Uterus (tissue), 4 donors: ENCODE data around the gene MFRP. TPM values are rescaled to one million over a fixed set of nuclear protein-coding genes. Genes with fewer than 3 reads are reported as not detected.

ENCODE experiments used
- DNase-seq, 2 donors: peaks; one replicate each; pipeline ENCODE4 v3.0.0-alpha.2; 2019 to 2020
- H3K27ac ChIP-seq, 2 donors: fragments of 200-600 bp; sonication (generic); 1 replicate in 1 of 2; 2 replicates in 1 of 2; pipeline ENCODE4 v1.5.1; 2016 to 2018
- H3K27me3 ChIP-seq, 2 donors: fragments of 200-600 bp; sonication (generic); one replicate each; pipeline ENCODE4 v1.5.1; 2018 to 2019; ENCODE audit warnings: control low read depth in 1 of 2
- H3K36me3 ChIP-seq, 2 donors: fragments of 200-600 bp; sonication (generic); one replicate each; pipeline ENCODE4 v1.5.1; 2019; ENCODE audit warnings: control low read depth in 1 of 2
- H3K4me1 ChIP-seq, 2 donors: fragments of 200-600 bp; sonication (generic); one replicate each; pipeline ENCODE4 v1.5.1; 2018 to 2019; ENCODE audit warnings: control low read depth in 1 of 2
- H3K4me3 ChIP-seq, 2 donors: fragments of 200-600 bp; sonication (generic); 1 replicate in 1 of 2; 2 replicates in 1 of 2; pipeline ENCODE4 v1.5.1; 2018 to 2019; ENCODE audit warnings: mild to moderate bottlenecking in 1 of 2
- H3K9me3 ChIP-seq, 2 donors: fragments of 200-600 bp; sonication (generic); one replicate each; pipeline ENCODE4 v1.5.1; 2019; ENCODE audit warnings: control low read depth in 1 of 2
- CTCF ChIP-seq, 4 experiments: fragments of 200-600 bp in 2 of 4; fragments of 450-650 bp in 2 of 4; sonication (generic) in 2 of 4; IDR thresholded peaks; one replicate each; pipeline ENCODE4 v1.5.1; 2016 to 2019; ENCODE audit warnings: antibody characterized with exemption in 4 of 4, mild to moderate bottlenecking in 2 of 4, moderate library complexity in 1 of 4
- POLR2A ChIP-seq, 2 donors: fragments of 450-650 bp; IDR thresholded peaks; one replicate each; pipeline ENCODE4 v1.6.1; 2016; ENCODE audit warnings: antibody characterized with exemption in 2 of 2, mild to moderate bottlenecking in 1 of 2, moderate library complexity in 1 of 2
- intact Hi-C: fragments of 100-400 bp; cut with DNase I; formaldehyde crosslinking; loops from one replicate; pipeline ENCODE4 v1.15.1; 2023; ENCODE audit warnings: low total_unique reads
- total RNA-seq, 4 donors: library from RNA; depleted of rRNA in 3 of 4; stranded (reverse); fragments of >200 nt in 3 of 4; gene quantifications; one replicate each; pipeline versions ENCODE4 v1.1.0 to v1.2.4, GENCODE V29; 2014 to 2023
- donor health status: DM: yes; HTN: yes; CAD: no.

The MFRP gene
- total RNA-seq, 4 donors from 2014 or later, result 0.07 to 0.26 TPM; not detected in 2

GRCh38 chr11:119309953-119310681 lies 36.4 kb downstream of the MFRP start:
- DNase-seq, result no peak
- no peaks in the 10 kb centered on the region for H3K36me3 ChIP-seq
- no peaks in the 10 kb centered on the region for H3K9me3 ChIP-seq
- H3K4me3 ChIP-seq, result no peak overlapping the region
- intact Hi-C loops, result no loop called here
- H3K27me3 ChIP-seq, result no peaks in the 10 kb centered on the region
- no peaks in the 10 kb centered on the region for H3K4me1 ChIP-seq
- H3K27ac ChIP-seq, result peak overlapping the region; percentile 2 to 82
- TF ChIP-seq POLR2A (IDR thresholded peaks at IDR 0.05) (no peak), CTCF (IDR thresholded peaks at IDR 0.05) (no peak)

GRCh38 chr11:119309411-119309810 lies 37.1 kb downstream of the MFRP start:
- no peak for TF ChIP-seq POLR2A (IDR thresholded peaks at IDR 0.05)
- no peak for TF ChIP-seq CTCF (IDR thresholded peaks at IDR 0.05)
- Histone ChIP-seq H3K27me3 (no peaks in the 10 kb centered on the region), H3K4me3 (no peak overlapping the region), H3K9me3 (no peaks in the 10 kb centered on the region), H3K4me1 (no peaks in the 10 kb centered on the region), H3K36me3 (no peaks in the 10 kb centered on the region), H3K27ac (peak overlapping the region in 1 of 2 donors; percentile 82)
- DNase-seq, result no peak
- intact Hi-C loops, result no loop called here

GRCh38 chr11:119307974-119308373 lies 38.5 kb downstream of the MFRP start:
- intact Hi-C loops, result no loop called here
- no peaks in the 10 kb centered on the region for H3K36me3 ChIP-seq
- H3K4me1 ChIP-seq, result no peaks in the 10 kb centered on the region
- no peaks in the 10 kb centered on the region for H3K9me3 ChIP-seq
- peak overlapping the region; percentile 71 to 82 for H3K27ac ChIP-seq
- no peaks in the 10 kb centered on the region for H3K27me3 ChIP-seq
- no peak for DNase-seq
- H3K4me3 ChIP-seq, result no peak overlapping the region
- TF ChIP-seq CTCF (IDR thresholded peaks at IDR 0.05) (no peak), POLR2A (IDR thresholded peaks at IDR 0.05) (no peak)

- Histone ChIP-seq H3K27ac (peak overlapping the region; percentile 71 to 82), H3K36me3 (no peaks in the 10 kb centered on the region), H3K4me3 (no peak overlapping the region), H3K27me3 (no peaks in the 10 kb centered on the region), H3K9me3 (no peaks in the 10 kb centered on the region), H3K4me1 (no peaks in the 10 kb centered on the region)
- no peak for TF ChIP-seq POLR2A (IDR thresholded peaks at IDR 0.05)
- TF ChIP-seq CTCF (IDR thresholded peaks at IDR 0.05), result peak in 2 of 4 experiments; percentile 15 to 17
- no peak for DNase-seq
- intact Hi-C loops, result no loop called here
Measured at GRCh38 chr11:119307219-119307618, 39.3 kb downstream of the MFRP start.

GRCh38 chr11:119306373-119306890 lies 40.1 kb downstream of the MFRP start:
- H3K4me3 ChIP-seq, result no peak overlapping the region
- peak; percentile 51 to 61 for DNase-seq
- no peaks in the 10 kb centered on the region for H3K27me3 ChIP-seq
- H3K27ac ChIP-seq, result peak overlapping the region; percentile 71 to 82
- intact Hi-C loops, result no loop called here
- H3K4me1 ChIP-seq, result no peaks in the 10 kb centered on the region
- TF ChIP-seq POLR2A (IDR thresholded peaks at IDR 0.05), result peak in 1 of 2 donors; percentile 21
- TF ChIP-seq CTCF (IDR thresholded peaks at IDR 0.05), result no peak
- H3K9me3 ChIP-seq, result no peaks in the 10 kb centered on the region
- H3K36me3 ChIP-seq, result no peaks in the 10 kb centered on the region
